COLO829 (cell line): Measurements from ENCODE around the gene CEP20.
"Not testable (repeated sequence)": the region's sequence is repeated elsewhere in the genome, so short reads cannot be mapped to it uniquely, and the experiment has no call there.

Experiments
- DNase-seq: peaks from one replicate; pipeline ENCODE4 v3.0.0; 2012; ENCODE audit warnings: low spot score

The CEP20 gene, protein sequence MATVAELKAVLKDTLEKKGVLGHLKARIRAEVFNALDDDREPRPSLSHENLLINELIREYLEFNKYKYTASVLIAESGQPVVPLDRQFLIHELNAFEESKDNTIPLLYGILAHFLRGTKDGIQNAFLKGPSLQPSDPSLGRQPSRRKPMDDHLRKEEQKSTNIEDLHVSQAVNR

DNA sequence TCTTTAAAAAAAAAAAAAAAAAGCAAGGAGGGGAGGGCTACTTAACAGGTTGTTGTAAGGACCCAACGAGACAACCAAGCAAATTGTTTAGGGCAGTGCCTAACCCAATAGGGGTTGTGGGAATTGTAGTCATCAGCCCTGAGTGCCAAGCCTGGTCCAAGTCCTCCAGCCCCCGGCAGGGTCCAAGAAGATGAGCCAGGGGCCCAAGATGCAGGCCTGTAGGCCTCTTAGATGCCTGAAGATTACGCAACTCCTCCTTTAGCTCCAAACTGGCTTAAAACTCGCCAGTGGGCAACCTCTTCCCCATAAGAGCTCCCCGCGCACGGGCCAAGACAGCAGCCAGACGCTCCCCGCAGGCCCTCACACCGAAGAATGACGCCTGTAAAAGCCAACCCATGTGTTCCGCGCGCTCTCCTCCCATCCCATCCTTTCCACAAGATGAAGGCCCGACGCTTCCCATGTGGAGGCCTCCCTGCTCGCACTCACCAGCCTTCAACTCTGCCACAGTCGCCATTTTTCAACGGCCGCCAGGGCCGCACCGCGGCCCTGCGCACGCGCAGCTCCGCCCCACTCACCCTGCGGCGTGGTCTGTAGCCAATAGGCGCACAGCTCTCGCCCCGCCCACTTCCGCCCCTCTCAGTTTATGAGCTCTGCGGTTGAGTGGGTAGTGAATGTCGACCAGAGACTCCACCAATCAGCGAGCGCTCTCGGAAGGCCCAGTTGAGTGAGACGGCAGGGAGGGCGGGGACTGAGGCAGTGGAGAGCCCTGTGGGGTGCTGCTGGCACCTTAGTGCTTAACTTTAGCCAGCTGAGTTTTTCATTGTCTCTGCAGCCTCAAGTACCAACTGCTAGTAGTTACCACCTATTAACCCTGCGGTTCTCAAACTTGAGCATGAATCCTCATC lies at the start of gene CEP20:
CEP20 (minus strand) TSS at position 532 of the 905 bp plus-strand sequence; CDS start at position 514, 18 bp downstream.
- peak; percentile 99 for DNase-seq

DNA sequence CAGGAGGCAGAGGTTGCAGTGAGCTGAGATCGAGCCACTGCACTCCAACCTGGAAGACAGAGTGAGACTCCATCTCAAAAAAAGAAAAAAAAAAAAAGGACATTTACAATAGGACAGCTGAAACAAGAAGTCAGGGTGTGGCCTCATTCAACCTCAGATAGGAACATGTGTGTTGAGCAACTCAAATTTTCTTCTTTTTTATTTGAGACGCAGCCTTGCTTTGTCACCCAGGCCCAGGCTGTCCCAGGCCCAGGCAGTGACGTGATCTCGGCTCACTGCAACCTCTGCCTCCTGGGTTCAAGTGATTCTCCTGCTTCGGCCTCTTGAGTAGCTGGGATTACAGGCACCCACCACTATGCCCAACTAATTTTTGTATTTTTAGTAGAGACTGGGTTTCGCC lies 48.4 kb upstream of the CEP20 start:
- not testable (repeated sequence) for DNase-seq

DNA sequence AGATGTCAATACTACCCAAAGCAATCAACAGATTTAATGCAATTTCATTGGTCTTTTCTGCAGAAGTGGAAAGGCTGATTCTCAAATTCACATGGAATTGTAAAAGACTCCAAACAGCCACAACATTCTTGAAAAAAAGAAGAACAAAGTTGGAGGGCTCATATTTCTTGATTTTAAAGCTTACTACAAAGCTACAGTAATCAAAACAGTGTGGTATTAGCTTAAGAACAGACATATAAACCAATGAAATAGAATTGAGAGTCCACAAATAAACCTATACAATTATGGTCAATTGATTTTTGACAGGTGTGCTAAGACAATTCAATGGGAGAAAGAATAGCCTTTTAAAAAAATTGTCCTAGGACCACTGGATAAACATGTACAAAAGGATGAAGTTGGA lies 46.6 kb upstream of the CEP20 start:
- no peak for DNase-seq

DNA sequence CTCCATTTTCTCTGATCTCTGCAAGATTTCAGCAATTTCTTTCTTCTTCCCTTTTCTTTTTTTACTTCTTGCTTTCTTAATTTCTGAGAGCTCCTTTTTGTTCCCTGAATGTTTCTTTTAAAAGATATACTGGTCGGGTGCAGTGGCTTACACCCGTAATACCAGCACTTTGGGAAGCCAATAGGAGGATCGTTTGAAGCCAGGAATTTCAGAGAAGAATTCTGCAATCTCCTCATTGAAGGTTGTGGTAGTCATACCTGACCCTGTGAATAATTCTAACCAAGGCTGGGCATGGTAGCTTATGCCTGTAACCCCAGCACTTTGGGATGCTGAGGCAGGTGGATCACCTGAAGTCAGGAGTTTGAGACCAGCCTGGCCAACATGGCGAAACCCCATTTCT lies 45.4 kb upstream of the CEP20 start:
- DNase-seq = no peak

DNA sequence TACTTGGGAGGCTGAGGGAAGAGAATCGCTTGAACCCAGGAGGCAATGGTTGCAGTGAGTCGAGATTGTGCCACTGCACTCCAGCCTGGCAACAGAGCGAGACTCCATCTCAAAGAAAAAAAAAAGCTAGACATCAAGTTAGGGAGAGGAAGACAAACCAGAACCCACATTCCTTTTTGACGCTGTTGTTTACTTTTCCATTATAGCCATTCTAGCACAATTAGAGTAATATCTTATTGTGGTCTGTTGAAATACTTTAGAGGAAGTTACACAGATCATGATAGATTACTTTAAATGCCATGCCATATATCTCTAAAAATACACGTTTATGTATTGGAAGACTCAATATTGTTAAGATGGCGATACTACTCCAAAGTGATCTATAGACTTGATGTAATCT lies 44.5 kb upstream of the CEP20 start:
- DNase-seq = no peak

DNA sequence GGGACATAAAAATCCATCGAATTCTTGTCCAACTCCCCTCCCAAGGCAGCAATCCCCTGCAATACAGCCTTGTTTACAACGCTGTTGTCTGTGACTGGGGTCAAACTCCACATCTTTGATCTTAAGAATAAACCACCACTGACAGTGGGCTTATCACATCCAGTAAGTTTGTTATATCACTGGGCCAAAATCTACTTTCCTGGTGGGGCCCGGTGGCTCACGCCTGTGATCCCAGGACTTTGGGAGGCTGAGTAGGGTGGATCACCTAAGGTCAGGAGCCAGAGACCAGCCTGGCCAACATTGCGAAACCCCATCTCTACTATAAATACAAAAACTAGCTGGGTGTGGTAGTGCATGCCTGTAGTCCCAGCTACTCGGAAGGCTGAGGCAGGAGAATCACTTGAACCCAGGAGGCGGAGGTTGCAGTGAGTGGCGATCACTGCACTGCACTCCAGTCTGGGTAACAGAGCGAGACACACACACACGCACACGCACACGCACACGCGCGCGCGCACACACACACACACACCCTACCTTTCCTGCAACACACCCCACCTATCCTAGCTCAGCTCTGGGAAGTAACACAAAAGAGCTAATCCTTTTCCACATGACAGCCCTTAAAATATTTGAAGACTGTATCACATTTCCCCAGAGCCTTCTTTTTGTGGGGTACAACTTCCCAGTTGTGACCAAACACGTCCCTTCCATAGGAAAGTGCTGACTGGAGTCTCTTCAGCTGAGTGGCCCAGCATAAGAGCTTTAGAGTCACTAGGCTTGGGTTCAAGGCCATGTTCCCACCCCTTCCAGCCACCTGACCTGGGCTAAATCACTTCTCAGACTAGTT lies 40.1 kb upstream of the CEP20 start:
- no peak for DNase-seq

DNA sequence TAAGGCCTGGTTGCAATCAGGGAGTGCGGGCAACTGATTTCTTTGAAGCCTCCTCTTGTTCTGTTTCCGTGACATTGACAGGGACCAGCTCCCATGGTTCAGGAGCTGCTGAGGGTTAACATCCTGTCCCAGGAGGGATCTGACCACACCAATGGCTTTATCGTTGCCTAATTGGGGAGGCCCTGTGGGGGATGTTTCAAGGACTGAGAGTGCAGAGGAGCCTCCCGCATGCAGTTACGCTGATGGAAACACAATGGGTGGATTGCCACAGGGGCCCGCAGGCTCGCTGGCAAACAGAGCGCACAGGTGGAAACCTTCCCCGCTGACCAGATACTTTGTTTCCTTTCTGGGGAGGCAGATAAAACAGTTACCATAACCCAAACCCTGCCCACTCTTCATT lies 37.2 kb upstream of the CEP20 start:
- no peak for DNase-seq

DNA sequence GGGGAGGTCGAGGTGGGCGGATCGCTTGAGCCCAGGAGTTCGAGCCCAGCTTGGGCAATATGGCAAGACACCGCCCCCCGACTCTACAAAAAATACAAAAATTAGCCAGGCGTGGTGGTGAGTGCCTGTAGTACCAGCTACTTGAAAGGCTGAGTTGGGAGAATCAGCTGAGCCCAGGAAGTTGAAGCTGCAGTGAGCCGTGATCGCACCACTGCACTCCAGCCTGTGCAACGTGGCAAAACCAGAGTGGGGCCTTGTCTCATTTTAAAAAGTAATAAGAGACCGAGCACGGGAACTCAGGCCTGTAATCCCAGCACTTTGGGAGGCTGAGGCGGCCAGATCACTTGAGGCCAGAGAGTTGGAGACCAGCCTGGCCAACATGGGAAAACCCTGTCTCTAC lies 36.6 kb upstream of the CEP20 start:
- DNase-seq = no peak

DNA sequence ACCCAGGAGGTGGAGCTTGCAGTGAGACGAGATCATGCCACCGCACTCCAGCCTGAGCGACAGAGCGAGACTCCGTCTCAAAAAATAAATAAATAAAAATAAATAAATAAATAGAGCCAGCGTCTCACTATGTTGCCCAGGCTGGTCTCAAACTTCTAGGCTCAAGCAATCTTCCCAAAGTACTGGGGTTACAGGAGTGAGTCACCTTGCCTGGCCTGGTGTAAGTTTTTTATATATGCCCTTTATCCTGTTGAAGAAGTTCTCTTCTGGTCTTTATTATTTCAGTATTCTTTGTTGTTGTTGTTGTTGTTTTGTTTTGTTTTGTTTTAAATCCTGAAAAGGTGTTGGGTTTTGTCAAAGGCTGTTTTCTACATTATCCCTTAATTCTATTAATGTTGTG lies 30.9 kb upstream of the CEP20 start:
- no peak for DNase-seq

DNA sequence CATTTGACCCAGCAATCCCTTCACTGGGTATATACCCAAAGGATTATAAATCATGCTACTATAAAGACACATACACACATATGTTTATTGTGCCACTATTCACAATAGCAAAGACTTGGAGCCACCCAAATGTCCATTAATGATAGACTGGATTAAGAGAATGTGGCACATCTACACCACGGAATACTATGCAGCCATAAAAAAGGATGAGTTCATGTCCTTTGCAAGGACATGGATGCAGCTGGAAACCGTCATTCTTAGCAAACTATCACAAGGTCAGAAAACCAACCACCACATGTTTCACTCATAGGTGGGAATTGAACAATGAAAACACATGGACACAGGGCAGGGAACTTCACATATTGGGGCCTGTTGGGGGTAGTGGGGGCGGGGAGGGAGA lies 29.9 kb upstream of the CEP20 start:
- DNase-seq = not testable (repeated sequence)

DNA sequence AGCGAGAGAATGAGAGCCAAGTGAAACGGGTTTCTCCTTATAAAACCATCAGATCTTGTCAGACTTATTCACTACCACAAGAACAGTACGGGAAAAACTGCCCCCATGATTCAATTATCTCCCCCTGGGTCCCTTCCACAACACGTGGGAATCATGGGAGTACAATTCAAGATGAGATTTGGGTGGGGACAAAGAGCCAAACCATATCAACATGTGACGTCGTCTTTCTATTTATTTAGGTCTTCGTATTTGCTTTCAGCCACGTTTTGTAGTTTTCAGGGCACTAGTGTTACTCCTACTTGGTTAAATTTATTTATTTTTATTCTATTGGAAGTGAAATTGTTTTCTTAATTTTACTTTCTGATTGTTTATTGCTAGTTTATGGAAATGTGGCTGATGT lies 27.9 kb upstream of the CEP20 start:
- DNase-seq = no peak

DNA sequence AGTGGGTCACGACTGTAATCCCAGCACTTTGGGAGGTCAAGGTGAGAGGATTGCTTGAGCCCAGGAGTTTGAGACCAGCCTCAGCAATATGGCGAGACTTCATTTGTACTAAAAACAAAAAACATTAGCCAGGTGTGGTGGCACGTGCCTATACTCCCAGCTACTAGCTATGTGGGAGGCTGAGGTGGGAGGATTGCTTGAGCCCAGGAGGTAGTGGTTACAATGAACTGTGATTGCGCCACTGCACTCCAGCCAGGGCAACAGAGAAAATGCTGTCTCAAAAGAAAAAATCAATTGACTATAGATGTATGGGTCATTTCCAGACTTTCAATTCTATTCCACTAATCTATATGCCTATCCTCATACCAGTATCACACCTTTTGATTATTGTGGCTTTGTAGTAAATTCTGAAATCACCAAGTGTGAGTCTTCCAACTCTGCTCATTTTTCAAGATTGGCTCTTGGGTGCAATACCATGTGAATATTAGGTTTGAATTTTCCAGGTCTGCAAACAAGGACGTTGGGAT lies 27.2 kb upstream of the CEP20 start:
- no peak for DNase-seq

DNA sequence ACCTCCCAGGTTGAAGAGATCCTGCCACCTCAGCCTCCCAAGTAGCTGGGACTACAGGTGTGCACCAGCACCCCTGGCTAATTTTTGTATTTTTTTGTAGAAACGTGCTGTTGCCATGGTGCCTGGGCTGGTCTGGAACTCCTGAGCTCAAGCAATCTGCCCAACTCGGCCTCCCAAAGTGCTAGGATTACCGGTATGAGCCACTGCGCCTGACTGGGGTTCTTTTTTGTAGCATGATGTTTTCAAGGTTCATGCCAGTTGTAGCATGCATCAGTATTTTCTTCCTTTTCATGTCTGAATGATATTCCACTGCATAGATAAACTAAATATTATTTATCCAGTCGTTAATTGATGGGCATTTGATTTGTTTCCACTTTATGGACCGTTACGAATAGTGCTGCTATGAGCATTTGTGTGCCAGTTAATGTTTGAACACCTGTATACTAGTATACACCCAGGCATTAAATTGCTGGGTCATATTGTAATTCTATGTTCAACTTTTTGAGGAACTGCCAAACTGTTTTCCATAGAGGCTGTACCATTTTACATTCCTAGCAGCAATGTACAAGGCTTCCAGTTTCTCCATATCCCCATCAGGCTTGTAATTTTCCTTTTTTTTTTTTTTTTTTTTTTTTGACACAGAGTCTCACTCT lies 24.8 kb upstream of the CEP20 start:
- no peak for DNase-seq

DNA sequence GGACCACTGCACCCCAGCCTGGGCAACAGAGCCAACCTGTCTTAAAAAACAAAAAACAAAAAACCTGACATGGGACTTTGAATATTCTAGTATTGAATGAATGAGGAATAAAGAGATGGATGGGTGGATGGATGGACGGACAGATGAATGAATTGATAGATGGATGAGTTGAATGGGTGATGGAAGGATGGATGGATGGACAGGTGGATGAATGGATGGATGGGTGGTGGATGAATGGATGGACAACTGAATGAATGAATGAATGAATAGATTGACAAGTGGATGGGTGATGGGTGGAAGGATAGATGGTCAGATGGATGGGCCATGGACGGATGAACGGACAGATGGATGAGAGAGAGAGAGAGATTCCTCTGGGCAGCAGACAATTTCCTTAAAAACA lies 22.8 kb upstream of the CEP20 start:
- DNase-seq = no peak

DNA sequence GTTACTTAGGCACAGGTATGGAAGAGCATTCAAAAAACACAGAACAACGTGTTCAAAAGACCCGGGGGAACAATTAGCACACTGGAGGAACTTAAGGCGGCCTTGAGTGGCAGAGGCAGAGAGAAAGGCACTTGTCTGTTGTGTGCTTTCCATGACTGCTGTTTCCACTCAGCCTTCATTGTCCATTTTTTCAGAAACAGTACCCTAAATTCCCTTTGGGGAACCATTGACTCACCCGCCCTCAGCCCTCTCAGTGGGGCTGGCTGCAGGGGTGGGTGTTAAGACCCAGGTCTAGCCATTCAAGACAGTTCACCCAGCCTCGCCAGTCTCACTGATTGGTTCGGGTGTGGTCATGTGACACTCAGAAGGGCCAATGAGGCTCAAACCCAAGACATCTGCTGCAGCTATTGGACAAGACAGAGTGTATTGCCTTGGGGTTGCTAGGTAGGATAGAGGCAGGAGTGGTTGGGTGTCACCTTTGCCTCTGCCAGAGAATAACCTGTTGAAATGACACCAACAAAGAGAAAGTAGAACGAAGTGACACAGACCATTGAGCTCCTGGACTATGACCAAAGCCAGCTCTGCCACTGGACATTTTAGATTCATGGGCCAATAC lies 19.6 kb upstream of the CEP20 start:
- peak; percentile 31 for DNase-seq

DNA sequence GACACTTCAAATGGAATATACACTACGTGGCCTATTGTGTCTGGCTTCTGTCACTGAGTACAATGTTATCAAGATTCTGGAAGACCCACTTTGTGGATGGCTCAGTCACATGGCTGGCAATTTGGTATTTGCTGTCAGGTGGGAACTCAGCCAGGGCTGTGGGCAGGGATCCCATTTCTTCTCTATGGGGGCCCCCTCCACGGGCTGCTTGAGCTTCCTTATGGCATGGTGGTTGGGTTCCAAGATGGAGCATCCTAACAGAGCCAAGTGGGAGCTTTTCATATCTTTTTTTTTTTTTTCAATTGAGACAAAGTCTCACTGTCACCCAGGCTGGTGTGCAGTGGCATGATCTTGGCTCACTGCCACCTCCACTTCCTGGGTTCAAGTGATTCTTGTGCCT lies 18.0 kb upstream of the CEP20 start:
- DNase-seq = no peak

DNA sequence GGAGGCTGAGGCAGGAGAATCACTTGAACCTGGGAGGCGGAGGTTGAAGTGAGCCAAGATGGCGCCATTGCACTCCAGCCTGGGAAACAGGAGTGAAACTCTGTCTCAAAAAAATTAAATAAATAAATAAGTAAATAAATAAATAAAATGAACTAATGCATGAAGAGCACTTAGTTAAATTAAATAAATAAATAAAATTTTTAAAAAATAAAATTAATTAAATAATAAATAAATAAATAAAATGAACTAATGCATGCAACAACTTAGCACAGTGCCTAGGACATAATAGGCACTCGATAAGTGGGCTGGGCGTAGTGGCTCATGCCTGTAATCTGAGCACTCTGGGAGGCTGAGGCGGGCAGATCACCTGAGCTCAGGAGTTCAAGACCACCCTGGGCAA lies 15.6 kb upstream of the CEP20 start:
- DNase-seq = no peak

DNA sequence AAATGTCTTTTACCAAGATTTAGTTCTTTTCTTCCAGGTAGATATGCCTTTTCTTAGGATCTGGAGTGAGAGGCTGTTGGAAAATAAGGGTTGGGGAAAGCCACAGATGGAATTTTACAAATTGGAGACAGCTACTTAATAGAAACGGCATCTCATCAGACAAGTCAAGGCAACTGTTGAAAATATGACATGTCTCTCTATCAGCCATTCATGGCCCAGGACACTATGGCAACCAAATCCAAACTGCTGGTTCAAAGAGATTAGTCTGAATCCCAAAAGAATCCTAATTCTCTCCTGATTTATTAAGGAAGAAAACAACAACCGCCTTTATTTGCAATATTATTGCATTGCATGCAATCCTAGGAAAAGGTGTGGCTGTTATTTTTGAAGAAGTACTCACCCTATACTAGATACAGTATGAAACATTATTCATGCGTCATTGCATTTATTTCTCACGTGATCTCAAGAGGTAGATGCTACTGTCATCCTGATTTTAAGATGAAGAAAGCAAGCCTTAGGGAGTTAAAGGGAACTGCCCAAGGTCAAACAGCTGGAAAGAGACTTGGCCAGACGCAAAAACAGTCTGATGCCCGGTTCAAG lies 12.6 kb upstream of the CEP20 start:
- no peak for DNase-seq

DNA sequence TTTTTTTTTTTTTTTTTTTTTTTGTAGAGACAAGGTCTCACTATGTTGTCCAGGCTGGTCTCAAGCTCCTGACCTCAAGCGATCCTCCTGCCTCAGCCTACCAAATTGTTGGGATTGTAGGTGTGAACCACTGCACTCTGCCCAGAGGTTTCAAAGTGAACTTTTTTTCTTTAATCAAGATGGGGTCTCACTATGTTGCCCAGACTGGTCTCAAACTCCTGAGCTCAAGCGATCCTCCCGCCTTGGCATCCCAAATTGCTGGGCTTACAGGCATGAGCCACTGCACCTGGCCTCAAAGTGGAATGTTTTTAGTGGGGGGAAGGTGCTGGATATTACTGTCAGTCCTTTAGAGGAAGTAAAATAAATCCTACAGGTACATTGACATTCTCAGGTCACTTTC lies 12.0 kb upstream of the CEP20 start:
- DNase-seq = no peak

DNA sequence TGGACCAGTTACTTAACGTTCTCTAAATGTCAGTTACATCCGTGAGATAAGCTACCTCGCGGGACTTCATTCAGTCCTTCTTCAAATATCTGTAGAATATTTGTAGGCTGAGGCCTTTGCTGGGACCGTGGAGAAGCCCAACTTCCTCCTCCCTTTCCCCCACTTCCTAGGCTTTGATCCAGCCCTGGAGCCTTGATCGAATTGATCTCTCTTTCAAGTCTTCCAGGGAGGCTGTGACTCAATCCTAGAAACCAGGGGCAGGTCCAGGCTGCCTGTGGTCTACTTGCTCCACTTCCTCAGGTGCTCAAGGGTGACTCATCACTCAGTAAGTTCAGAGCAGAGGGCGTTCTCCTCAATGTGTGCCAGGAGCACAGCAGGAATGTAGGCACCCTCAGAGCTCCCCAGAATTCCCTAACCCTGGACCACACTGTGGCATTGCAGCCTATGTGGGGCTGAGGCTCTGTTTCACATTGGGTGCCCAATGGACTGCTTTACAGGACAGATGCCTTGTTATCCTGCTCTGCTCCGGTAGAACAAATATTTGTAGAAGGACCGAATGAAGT lies 11.2 kb upstream of the CEP20 start:
- DNase-seq = no peak

DNA sequence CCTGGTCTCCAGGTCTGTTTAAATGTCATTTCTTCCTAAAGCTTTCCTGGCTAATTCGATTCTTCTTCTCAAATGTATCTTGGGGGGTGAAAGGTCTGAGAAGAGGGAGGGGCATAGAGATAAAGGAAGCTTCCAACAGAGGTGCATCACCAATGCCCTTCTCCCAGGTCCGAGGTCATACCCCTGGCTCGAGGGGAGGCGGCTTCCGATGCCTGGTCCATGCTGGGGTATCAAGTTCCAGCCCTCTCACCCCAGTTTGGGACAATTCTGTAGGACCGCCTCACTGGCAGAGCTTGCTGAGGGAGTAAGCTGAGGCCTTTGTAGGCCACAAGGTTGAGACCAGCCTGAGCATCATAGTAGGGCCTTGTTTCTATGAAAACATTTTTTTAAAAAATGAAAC lies 10.3 kb upstream of the CEP20 start:
- no peak for DNase-seq
